T-helper 17 cell (primary cell): Measurements from ENCODE around the gene SYP. TPM values are rescaled to one million over a fixed set of nuclear protein-coding genes. Genes with fewer than 3 reads are reported as not detected.
"Not testable (repeated sequence)": the region's sequence is repeated elsewhere in the genome, so short reads cannot be mapped to it uniquely, and the experiment has no call there.

Source experiments
- ATAC-seq: fragments of 150-1000 bp; cut with Tn5 transposase; 2 replicates; pipeline ENCODE4 v1.10.0; 2021; ENCODE audit warnings: mild to moderate bottlenecking, moderate library complexity
- DNase-seq, 3 donors: peaks; one replicate each; pipeline versions ENCODE4 v3.0.0 to v3.0.0-alpha.2; 2020 to 2021
- H3K9me3 ChIP-seq: one replicate; pipeline ENCODE4 v1.7.0; 2013; ENCODE audit warnings: low read length, mild to moderate bottlenecking; ENCODE audit not compliant: control insufficient read depth, poor library complexity, severe bottlenecking
- H3K27ac Mint-ChIP-seq: one replicate; pipeline ENCODE4 v1.8.0; 2022; ENCODE audit warnings: mild to moderate bottlenecking, moderate library complexity, mixed read lengths
- H3K27me3 Mint-ChIP-seq: one replicate; pipeline ENCODE4 v1.8.0; 2022; ENCODE audit warnings: mixed read lengths
- H3K36me3 Mint-ChIP-seq: one replicate; pipeline ENCODE4 v1.8.0; 2022; ENCODE audit warnings: low read depth, mixed read lengths
- H3K4me1 Mint-ChIP-seq: one replicate; pipeline ENCODE4 v1.8.0; 2022; ENCODE audit warnings: mild to moderate bottlenecking, mixed read lengths
- H3K4me3 Mint-ChIP-seq: one replicate; pipeline ENCODE4 v1.8.0; 2022; ENCODE audit warnings: mild to moderate bottlenecking, moderate library complexity, mixed read lengths
- total RNA-seq, 4 donors: library from RNA in 2 of 4; stranded (reverse) in 2 of 4; gene quantifications; one replicate each; pipeline ENCODE4 v1.2.3 and lab custom pipeline; 2022 to 2026

Gene SYP
- total RNA-seq, 2 donors from 2014 or later = 0.30 to 0.60 TPM

- H3K27ac Mint-ChIP-seq = no peak overlapping the region
- H3K4me3 Mint-ChIP-seq = no peak overlapping the region
- no peaks in the 10 kb centered on the region for H3K9me3 ChIP-seq
- H3K36me3 Mint-ChIP-seq = peaks cover 9% of the 10 kb centered on the region
- no peaks in the 10 kb centered on the region for H3K27me3 Mint-ChIP-seq
- no peak for ATAC-seq
- peaks cover 21% of the 10 kb centered on the region for H3K4me1 Mint-ChIP-seq
- DNase-seq = no peak
Measured at GRCh38 chrX:49177873-49178480, 22.0 kb downstream of the SYP start.

GRCh38 chrX:49177338-49177833, 22.6 kb downstream of the SYP start:
- Mint-ChIP-seq H3K27me3 (no peaks in the 10 kb centered on the region), H3K36me3 (peaks cover 9% of the 10 kb centered on the region), H3K4me1 (peaks cover 23% of the 10 kb centered on the region), H3K4me3 (no peak overlapping the region), H3K27ac (peak overlapping the region; percentile 83)
- DNase-seq (no peak), ATAC-seq (peak; percentile 74)
- H3K9me3 ChIP-seq = no peaks in the 10 kb centered on the region

- no peaks in the 10 kb centered on the region for H3K27me3 Mint-ChIP-seq
- no peaks in the 10 kb centered on the region for H3K9me3 ChIP-seq
- H3K4me1 Mint-ChIP-seq = peaks cover 19% of the 10 kb centered on the region
- ATAC-seq (no peak), DNase-seq (no peak)
- H3K27ac Mint-ChIP-seq = peak overlapping the region; percentile 83
- peaks cover 9% of the 10 kb centered on the region for H3K36me3 Mint-ChIP-seq
- H3K4me3 Mint-ChIP-seq = no peak overlapping the region
Measured at GRCh38 chrX:49176421-49177326, 23.3 kb downstream of the SYP start.

GRCh38 chrX:49175435-49176274, 24.3 kb downstream of the SYP start:
- H3K4me1 Mint-ChIP-seq = peaks cover 19% of the 10 kb centered on the region

GRCh38 chrX:49174723-49175122, 25.3 kb downstream of the SYP start:
- DNase-seq = no peak
- H3K9me3 ChIP-seq = no peaks in the 10 kb centered on the region
- no peak overlapping the region for H3K27ac Mint-ChIP-seq
- peaks cover 19% of the 10 kb centered on the region for H3K4me1 Mint-ChIP-seq
- no peak overlapping the region for H3K4me3 Mint-ChIP-seq
- ATAC-seq = no peak
- H3K27me3 Mint-ChIP-seq = no peaks in the 10 kb centered on the region
- H3K36me3 Mint-ChIP-seq = peaks cover 2% of the 10 kb centered on the region

More at GRCh38 chrX:49175435-49176274, 24.3 kb downstream of the SYP start:
- no peaks in the 10 kb centered on the region for H3K9me3 ChIP-seq
- no peak for DNase-seq
- H3K36me3 Mint-ChIP-seq = peaks cover 6% of the 10 kb centered on the region
- H3K4me3 Mint-ChIP-seq = no peak overlapping the region
- peak overlapping the region; percentile 83 for H3K27ac Mint-ChIP-seq
- no peaks in the 10 kb centered on the region for H3K27me3 Mint-ChIP-seq
- ATAC-seq = no peak

- not testable (repeated sequence) for H3K27me3 Mint-ChIP-seq, H3K4me3 Mint-ChIP-seq, H3K9me3 ChIP-seq, DNase-seq, ATAC-seq, H3K27ac Mint-ChIP-seq, H3K36me3 Mint-ChIP-seq
- H3K4me1 Mint-ChIP-seq = peaks cover 15% of the 10 kb centered on the region
Measured at GRCh38 chrX:49173544-49173943, 26.4 kb downstream of the SYP start.

- H3K9me3 ChIP-seq = no peaks in the 10 kb centered on the region
- Mint-ChIP-seq H3K4me3 (peak overlapping the region; percentile 90), H3K27ac (peak overlapping the region; percentile 71), H3K36me3 (no peaks in the 10 kb centered on the region), H3K4me1 (peaks cover 16% of the 10 kb centered on the region), H3K27me3 (no peaks in the 10 kb centered on the region)
- ATAC-seq (peak; percentile 78), DNase-seq (peak in 2 of 3 donors; percentile 60 to 62)
Measured at GRCh38 chrX:49172280-49172780, 27.7 kb downstream of the SYP start.

- peak within 1 kb of the TSS; percentile 90 for H3K4me3 Mint-ChIP-seq
- H3K4me1 Mint-ChIP-seq = peaks cover 18% of the 10 kb centered on the region
- no peaks in the 10 kb centered on the region for H3K36me3 Mint-ChIP-seq
- ATAC-seq = peak; percentile 50
- H3K9me3 ChIP-seq = no peaks in the 10 kb centered on the region
- H3K27ac Mint-ChIP-seq = peak within 1 kb of the TSS; percentile 71
- H3K27me3 Mint-ChIP-seq = no peaks in the 10 kb centered on the region
- DNase-seq = peak in 2 of 3 donors; percentile 63 to 69
Measured at GRCh38 chrX:49171752-49172279, 28.2 kb downstream of the SYP start, which contains the start of gene PLP2. PLP2 (plus strand) TSS chrX:49171898; CDS start chrX:49172001, 103 bp downstream.

GRCh38 chrX:49167740-49168108, 32.3 kb downstream of the SYP start:
- peak overlapping the region; percentile 89 for H3K4me3 Mint-ChIP-seq
- no peak for ATAC-seq
- H3K27me3 Mint-ChIP-seq = no peaks in the 10 kb centered on the region
- H3K27ac Mint-ChIP-seq = peak overlapping the region; percentile 96
- no peak for DNase-seq
- H3K36me3 Mint-ChIP-seq = no peaks in the 10 kb centered on the region
- H3K9me3 ChIP-seq = no peaks in the 10 kb centered on the region
- peaks cover 19% of the 10 kb centered on the region for H3K4me1 Mint-ChIP-seq

- H3K9me3 ChIP-seq = no peaks in the 10 kb centered on the region
- peak overlapping the region; percentile 89 for H3K4me3 Mint-ChIP-seq
- peaks cover 18% of the 10 kb centered on the region for H3K4me1 Mint-ChIP-seq
- DNase-seq = peak; percentile 33 to 58 (median 48)
- ATAC-seq = peak; percentile 53
- H3K27me3 Mint-ChIP-seq = no peaks in the 10 kb centered on the region
- peak overlapping the region; percentile 96 for H3K27ac Mint-ChIP-seq
- no peaks in the 10 kb centered on the region for H3K36me3 Mint-ChIP-seq
Measured at GRCh38 chrX:49166914-49167739, 32.9 kb downstream of the SYP start.

GRCh38 chrX:49165901-49166881, 33.8 kb downstream of the SYP start:
- peaks cover 18% of the 10 kb centered on the region for H3K4me1 Mint-ChIP-seq
- H3K27ac Mint-ChIP-seq = peak overlapping the region; percentile 96
- H3K36me3 Mint-ChIP-seq = no peaks in the 10 kb centered on the region

More at GRCh38 chrX:49165901-49166881, 33.8 kb downstream of the SYP start:
- no peaks in the 10 kb centered on the region for H3K9me3 ChIP-seq
- DNase-seq (peak; percentile 44 to 65 (median 44)), ATAC-seq (peak; percentile 74)
- H3K4me3 Mint-ChIP-seq = peak overlapping the region; percentile 89
- H3K27me3 Mint-ChIP-seq = no peaks in the 10 kb centered on the region
